ENCODE measurements around the gene ZSWIM9. TPM values are rescaled to one million over a fixed set of nuclear protein-coding genes. Genes with fewer than 3 reads are reported as not detected.

The ZSWIM9 gene
- polyA plus RNA-seq, 3 donors = 11.4 to 13.7 (median 13.6) TPM

DNA sequence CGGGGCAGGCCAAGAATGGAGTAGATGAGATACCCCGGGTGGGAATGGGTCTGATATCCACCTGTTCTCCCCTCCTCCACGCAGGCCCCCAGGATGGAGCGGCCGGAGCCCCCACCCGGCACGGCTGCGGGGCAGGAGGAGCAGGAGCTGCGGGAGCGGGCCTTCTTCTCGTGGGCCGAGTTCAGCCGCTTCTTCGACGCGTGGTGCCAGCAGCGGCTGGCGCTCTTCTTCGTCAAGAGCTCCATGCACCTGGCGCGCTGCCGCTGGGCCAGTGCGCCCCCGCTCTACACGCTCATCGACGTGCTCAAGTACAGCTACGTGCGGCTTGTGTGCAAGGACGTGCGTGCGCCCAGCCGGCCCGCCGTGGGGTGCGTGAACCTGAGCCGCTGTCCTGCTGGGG, 1.2 kb downstream of the ZSWIM9 start:
- no peak for DNase-seq

DNA sequence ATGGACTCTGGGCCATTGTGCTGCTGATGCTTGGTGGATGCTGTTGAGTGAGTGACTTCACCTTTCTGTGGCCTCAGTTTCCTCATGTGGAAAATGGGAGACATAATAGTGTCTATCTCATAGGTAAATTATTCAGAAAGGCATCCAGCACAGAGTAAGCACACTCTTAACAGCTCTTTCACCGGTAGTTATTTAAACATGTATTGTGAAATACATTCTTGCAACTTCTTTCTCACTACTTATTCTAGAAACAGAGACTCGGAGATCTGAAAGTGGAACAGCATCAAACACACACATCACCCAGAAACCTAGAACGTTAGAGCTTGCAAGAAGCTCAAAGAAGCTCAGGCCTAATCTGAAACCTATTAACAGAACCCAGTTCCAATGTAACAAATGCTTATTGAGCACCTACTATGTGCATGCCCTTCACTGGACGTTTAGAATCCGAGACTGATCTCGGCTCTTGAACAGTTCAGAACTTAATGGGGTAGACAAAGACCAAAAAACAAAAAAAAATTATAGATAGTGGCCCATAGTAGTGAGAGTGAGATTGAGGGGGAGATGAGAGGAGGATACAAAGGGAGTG, 4.1 kb downstream of the ZSWIM9 start:
- no peak for DNase-seq

DNA sequence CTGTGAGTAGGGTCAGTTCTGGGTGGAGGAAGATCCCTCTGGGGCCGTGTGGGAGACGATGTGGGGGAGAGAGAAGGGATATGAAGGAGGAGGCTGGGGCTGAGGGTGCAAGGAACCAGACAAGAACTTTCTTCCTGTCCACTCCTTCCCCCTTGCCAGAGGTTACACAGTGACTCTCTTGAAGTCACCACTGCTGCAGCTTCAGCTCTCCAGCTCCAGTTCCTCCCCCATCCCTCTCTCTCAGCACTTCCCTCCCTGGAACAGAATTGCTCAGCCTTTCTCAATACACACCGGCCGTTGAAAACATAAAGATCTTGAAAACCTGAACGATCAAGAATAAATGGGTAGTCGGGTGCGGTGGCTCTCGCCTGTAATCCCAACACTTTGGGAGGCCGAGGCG, 5.1 kb downstream of the ZSWIM9 start:
- no peak for DNase-seq

DNA sequence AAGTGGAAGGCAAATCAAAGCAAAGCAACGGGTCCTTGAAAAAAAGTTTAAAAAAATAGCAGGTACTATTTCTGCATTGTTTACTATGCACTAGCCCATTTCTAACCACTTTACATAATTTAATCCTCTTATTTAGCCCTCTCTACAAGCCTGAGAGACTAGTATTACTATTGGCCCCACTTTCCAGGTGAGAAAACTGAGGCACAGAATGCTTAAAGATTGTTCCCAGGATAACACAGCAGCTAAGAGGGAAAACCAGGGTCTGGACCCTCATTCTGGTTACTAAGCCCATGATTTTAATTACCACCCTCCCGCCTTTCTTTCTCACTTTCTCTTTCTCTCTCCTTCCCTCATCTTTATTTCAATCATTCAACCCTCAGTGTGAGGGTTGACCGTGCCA, 5.7 kb downstream of the ZSWIM9 start:
- DNase-seq = no peak

DNA sequence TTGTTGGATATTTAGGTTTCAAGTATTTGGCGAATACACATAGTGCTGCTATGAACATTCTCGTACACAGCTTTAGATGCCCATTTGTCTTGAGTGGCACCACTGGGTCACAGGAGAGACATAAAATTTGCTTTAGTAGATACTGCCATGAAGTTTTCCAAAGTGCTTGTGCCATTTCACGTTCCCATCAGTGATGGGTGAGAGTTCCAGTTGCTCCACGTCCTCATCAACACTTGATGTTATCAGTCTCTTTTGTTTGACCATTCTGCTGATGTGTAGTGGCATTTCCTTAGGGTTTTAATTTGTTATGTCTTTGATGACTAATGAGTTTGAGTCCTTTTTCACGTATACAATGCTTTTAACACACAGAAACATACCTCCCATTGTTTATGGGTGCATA, 11.0 kb downstream of the ZSWIM9 start:
- no peak for DNase-seq

DNA sequence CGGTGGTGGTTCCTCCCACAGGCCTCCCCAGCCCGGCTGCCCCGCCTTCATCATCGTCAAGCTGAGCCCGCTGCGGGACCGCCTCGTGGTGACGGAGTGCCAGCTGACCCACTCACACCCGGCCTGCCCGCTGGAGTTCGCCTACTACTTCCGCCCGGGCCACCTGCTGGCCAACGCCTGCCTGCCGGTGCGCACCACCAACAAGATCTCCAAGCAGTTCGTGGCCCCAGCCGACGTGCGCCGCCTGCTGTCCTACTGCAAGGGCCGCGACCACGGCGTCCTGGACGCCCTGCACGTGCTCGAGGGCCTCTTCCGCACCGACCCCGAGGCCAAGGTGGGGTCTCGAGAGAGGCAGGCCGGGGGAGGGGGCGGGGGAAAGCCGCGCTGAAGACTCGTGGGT, 12.0 kb downstream of the ZSWIM9 start:
- DNase-seq = no peak

DNA sequence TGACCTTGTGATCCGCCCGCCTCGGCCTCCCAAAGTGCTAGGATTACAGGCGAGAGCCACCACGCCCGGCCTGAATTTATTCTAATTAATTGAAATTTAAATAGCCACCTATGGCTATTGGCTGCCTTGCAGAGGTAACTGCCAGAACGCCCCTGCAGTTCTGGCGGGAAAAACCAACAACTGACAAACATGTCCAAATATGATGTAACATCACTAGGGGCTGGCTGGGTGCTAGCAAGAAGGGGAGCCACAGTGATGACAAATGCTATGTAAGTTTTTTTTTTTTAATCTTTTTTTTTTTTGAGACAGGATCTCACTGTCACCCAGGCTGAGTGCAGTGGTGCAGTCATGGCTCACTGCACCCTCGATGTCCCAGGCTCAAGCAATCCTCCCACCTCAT, 12.9 kb downstream of the ZSWIM9 start:
- DNase-seq = no peak

DNA sequence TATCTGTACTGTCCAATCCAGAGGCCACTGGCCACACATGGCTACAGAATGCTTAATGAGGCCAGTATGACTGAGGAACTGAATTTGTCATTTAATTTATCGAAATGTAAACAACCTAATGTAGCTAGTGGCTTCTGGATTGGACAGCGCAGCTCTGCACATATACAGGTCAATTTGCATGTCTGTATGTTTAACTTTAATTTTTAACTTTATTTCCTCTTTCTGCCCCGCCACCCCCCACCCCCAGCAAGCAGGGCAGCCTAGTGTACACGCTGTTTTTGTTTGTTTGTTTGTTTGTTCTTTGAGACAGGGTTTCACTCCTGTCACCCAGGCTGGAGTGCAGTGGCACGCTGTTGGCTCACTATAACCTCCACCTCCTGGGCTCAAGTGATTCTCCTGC, 15.5 kb downstream of the ZSWIM9 start:
- DNase-seq = no peak

DNA sequence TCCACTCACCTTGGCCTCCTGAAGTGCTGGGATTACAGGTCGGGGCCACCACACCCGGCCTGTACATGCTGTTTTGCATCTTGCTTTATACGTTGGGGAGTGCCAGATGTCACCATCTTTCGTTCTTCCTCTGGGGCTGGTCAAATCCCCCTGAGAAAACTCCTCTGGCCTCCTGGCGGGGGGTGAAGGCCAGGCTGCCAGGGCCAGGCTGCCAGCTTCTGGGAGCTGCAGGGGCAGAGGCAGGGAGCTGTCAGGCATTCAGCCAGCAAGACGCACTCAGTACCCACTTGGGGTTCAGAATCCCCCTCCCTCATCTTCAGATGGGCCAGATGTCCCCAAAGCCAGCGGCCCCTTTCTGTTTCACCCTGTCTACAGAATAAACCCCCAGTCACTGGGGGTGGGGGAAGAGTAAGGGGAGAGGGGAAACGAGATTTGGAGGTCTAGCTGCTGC, 16.1 kb downstream of the ZSWIM9 start:
- DNase-seq = no peak

DNA sequence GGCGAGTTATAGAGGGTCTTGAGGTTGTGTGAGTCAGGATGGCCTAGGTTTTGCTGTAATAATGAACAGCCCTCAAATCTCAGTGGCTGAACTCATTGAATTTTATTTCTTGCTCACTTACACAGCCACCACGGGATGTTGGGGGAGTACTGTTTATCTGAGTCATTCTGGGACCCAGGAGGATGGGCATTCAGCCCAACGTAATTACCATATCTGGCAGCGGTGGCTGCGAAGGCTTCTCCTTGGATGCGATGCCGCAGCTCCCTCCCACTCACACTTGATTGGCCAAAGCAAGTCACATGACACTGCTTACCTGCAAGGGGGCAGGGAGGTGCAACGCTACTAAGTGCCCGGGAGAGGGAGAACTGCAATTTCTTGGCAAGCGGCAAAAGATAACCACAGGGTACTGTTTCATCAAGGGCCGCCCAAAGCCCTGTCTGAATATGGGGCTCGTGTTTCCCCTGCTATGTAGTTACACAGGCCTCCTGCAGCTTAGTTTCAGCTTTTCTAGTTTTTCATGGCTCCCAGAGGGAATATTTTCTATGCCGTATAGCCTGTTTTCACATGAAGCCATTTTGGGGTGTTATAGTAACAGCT, 19.9 kb downstream of the ZSWIM9 start:
- peak; percentile 50 for DNase-seq

DNA sequence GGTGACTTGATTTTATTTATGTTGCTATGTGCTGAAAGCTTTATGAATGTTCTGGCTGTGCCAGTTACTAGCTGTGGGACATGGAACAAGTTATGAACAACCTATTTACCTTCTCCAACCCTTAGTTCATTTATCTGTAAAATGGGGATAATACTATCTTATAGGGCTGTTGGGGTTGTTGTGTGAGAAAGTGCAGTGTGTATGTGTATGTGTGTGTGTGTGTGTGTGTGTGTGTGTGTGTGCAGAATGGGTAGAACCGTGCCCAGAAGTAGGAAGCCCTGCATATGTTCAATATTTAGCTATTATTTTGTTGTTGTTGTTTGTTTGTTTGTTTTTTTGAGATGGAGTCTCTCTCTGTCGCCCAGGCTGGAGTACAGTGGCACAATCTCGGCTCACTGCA, 20.4 kb downstream of the ZSWIM9 start:
- DNase-seq = no peak

DNA sequence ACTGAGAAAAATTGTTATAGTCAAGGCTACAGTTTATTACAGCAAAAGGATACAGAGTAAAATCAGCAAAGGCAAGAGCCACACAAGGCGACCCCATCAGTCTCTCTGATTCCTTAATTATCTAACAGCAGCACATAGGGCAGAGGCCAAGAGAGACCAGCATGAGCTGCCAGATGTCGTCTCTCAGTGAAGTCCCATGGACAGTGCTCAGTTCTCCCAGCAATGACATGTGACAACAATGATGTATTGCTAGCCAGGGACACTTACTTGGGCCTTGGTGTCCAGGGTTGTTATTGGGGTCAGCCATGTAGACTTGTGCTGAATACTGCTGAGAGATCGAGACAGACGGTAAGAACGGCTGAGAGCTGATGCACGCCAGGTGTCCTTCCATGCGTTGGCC, 22.3 kb downstream of the ZSWIM9 start:
- no peak for DNase-seq

DNA sequence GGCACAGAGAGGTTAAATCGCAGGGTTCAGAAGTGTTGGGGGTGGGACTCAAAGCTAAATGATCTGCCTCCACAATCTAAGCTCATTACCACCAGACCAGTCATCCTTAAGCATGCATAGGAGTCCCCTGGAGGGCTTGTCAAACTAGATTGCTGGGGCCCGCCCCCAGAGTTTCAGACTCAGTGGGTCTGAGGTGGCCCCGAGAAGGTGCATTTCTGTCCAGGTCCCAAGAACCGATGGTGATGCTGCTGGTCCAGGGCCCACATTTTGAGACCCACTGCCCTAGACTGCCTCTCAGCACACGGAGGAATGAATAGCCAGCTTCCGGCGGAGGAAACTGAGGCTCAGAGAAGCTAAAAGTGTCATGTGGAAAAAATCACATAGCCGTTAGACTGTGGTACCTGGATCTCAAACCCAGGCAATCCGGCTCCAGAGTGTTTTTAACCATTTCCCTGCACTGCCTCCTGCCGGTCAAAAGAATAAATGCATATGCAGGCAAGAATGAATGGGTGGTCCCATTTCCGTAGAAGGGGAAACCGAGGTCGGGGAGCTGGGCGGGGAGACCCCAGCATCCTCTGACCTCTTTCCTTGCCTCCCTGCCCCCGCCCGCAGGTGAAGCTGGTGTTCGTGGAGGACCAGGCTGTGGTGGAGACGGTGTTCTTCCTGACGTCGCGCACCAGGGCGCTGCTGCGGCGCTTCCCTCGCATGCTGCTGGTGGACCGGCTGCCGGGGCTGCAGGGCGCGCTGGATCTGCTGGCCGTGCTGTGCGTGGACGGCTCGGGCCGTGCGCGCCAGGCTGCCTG, 23.8 kb downstream of the ZSWIM9 start:
- DNase-seq = no peak

DNA sequence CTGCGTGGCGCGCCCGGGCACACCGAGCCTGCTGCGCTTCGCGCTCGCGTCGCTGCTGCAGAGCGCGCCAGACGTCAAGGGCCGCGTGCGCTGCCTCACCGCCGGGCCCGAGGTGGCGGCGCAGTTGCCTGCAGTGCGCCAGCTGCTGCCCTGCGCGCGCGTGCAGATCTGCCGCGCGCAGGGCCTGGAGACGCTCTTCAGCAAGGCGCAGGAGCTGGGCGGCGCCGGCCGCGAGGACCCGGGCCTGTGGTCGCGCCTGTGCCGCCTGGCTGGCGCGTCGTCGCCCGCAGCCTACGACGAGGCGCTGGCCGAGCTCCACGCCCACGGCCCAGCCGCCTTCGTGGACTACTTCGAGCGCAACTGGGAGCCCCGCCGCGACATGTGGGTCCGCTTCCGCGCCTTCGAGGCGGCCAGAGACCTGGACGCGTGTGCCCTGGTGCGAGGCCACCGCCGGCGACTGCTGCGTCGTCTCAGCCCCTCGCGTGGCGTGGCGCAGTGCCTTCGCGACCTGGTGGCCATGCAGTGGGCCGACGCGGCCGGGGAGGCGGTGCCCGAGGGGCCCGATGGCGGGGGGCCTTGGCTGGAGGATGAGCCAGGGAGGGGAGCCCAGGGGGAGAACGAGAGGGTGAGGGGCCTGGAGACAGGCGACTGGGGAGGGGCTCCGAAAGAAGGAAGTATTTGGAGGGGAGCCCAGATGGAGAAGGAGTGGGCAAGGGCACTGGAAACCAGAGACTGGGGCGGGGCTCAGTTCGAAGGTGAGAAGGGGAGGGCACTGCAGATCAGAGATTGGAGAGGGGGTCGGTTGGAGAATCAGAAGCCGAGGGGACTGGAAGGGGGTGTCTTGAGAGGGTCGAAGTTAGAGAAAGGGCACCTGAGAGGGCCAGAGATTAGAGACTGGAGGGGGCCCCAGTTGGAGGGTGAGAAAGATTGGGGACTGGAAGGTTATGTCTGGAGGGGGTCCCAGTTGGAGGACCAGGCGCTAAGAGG, 24.7 kb downstream of the ZSWIM9 start:
- no peak for DNase-seq

DNA sequence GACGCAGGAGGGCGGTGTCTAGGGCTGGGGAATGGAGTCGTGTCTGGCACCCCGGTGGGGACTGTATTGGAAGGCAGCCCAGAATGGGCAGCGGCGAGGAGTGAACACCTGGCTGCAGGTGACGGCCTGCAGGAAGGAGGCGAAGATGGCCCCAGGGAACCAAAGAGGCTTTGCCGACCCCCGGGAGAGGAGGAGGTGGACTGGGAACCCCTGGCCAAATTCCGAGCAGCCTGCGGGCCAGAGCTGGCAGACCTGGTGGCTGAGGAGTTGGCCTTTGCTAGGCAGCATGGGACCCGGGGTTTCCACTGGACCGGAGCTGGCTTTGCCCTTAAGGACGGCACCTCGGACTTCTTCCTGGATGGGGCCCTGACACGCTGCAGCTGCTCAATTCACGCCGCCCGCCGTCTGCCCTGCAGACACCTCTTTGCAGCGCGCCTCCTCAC, 25.9 kb downstream of the ZSWIM9 start:
- no peak for DNase-seq

DNA sequence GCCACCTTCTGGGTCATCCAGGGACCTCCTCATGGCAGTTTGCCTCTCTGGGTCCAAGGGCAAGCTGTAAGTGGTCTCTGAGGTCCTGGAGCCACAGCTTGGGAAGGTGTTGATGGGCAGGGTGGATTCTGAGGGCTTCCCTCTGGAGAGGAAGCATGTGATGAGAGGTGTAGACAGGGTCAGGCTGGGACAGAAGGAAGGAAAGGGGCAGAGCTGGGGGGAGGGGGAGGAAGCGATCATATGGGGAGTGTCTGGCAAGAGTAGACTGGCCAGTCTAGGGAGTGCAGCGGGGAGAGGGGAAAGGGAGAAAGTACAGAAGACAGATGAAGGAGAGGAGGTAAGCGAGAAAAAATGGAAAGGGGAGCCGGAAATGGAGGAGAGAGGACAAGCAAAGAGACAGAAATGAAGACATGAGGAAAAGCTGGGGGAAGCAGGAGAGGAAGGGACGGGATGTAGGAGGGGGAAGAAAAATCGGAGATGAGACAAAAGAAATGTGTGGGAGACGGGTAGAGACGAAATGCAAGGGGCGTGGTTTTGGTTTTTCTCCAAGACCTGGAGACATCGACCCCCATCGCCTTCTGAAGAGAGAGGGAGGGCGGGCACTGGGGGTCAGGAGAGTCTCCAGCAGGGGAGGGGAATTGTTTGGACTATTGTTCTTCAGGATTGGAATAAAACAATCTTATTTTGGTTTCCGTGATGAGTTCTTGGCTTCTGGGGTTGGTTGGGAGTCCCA, 26.6 kb downstream of the ZSWIM9 start:
- no peak for DNase-seq

DNA sequence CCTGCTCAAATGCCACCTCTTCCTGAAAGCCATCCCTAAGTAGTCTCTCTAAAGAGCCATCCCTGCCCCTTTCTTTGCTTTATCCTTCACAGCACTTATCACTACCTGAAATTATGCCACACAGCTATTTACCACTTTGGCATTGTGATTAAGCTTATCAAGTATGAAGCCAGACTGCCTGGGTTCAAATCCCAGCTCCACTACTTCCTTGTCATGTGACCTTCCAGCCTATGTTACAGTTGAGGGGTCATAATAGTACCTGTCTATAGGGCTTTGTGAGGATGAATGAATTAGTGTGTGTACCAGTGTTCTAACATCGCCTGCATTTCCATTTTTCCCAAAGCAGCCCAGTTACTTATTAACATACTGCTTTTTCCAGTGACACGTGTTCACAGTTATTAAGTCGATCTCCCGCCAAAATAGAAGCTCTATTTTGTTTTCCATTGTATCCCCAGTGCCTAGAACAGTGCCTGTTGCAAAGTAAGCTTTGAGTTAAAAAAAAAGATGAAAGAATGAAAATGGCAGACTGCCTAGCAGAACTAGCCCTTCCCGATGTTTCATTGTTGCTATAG, 32.8 kb downstream of the ZSWIM9 start:
- DNase-seq = peak; percentile 19

DNA sequence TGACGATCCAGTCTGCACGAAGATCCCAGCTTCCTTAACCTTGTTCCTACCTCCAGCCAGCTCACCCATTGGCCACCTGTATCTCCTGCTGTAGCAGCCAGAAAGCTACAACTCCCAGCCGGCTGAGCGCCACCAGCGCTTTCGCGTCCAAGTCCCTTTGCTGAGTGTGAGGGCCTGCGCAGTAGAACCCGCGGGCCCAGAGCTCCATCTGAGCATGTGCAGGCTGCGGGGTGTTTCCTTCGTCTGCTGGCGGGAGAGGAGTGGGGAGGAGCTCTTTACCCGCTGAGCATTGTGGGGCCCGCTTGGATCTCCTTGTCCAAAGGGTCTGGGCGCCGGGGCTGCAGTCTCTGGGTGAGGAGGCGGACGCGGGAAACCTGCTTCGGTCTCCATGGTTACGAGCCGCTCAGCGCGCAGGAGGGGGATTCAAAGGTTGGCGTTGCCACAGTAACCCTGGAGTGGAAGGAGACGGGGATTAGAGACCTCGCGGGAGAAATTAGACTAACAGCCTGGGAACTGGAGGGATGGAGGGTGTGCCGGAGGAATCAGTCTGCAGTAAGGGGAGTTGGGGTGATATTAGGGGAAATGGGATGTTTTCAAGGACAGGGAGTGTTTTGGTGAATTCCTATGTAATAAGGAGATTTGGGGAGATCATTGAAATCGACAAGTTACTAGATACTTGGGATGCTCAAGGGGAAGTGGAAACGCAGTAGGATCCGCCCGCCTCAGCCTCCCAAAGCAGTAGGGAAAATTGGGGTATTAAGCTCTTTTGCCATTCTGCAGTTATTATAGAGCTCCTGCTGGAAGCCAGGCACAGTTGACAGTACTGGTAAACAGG, 33.5 kb downstream of the ZSWIM9 start:
- DNase-seq = peak; percentile 98

DNA sequence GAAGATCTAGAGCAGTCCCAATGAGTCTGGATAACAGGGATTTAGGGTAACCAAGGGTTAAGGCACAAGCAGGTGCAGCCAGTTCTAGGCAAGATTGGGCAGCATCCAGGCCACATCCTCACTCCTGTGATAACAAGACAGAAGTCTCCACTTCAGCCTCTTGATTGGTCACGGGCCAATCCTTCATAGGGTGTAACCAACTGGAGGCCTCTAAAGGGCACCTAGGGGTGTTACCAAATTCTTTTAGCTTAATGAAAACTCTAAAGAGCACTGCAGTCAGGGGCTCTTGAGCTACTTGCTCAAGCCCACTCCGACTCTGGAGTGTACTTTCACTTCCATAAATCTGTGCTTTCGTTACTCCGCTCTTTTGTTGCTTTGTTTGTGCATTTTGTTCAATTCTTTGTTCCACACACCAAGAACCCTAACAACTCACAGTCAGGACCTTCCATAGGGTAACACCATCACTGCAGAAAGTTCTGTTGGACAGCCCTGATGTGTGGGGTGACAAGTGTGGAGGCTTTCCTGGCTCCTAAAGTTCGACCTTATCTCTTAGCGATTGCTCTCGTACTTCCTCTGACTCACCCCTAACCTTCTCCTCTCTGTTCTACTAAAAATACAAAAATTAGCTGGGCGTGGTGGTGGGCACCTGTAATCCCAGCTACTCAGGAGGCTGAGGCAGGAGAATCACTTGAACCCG, 36.1 kb downstream of the ZSWIM9 start:
- DNase-seq = no peak
